ENCODE results near the gene RPP25. TPM values are rescaled to one million over a fixed set of nuclear protein-coding genes. Genes with fewer than 3 reads are reported as not detected.
"Not testable (repeated sequence)": the region's sequence is repeated elsewhere in the genome, so short reads cannot be mapped to it uniquely, and the experiment has no call there.

The RPP25 gene
- polyA plus RNA-seq, 10 donors: 0.69 to 1.9 (median 1.4) TPM

DNA sequence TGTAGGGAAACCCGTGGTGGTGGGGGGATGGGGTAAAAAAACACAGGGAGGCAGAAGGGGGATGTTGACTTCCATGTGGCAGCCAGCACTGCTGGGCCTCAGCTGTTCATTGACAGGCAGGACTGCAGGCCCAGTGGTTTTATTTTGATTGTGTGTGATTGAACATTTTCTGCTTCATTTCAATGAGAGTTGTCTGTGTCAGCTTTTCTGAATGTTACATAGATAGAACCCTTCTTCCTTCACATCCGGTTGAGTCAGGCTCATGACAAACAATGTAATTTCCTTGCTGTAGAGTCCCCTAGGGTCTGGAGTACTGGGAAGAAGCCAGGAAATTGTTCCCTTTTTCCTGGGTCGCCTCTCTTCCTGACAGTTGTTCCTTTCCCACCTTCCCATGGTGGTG lies 8.2 kb upstream of the RPP25 start:
- peak in 2 of 3 donors; percentile 22 to 29 for DNase-seq

DNA sequence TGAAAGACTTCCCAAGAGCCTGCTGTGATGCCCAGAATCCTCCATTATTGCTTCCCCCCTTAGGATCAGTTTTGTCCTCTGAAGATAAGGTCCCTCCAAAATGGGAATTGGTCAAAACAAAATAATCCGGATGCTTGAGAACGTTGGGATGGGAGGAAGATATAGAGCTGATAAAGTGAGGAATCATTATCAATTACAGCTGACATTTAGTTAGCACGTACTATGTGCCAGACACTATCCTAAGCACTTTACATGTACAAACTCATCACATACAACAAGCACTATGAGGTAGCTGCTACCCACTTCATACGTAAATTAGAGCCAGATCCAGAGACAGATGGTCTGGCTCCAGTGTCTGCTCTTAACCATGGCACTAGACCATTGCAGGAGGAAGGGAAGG lies 6.6 kb upstream of the RPP25 start:
- no peak for DNase-seq

DNA sequence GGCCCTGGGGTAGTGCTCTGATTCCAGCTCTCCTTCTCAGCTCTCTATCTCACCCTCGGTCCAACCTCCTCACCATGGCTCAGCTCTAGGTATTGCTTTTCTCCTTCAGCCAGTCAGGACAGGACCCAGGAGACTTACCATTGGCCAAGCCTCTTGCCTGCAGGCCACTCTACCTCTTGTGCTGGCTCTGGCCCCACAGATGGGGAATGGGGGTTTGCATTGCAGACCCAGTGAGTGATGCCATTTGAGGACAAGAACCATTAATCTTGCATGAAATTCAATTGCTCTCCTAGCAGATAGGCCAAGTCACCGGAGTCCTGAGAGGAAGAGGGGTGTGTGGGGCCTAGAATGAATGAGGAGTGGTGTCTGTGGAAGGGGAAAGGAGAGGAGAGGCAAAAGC lies 6.1 kb upstream of the RPP25 start:
- DNase-seq: no peak

DNA sequence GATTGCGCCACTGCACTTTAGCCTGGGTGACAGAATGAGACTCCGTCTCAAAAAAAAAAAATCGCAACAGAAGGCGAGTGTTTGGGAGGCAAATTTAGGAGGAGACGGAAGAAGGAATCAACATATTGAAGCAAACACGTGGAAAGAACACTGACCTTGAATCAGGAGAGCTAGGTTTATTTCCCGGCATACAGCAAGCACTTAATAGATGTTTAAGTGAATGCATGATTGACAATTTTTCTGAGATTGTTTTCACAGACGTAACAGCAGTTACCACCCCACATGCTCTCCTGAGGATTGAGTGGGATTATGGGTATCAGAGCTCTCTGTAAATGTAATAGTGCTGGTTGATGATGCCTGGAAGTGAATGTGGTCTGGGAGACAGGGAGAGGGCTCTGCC lies 5.6 kb upstream of the RPP25 start:
- DNase-seq: no peak

DNA sequence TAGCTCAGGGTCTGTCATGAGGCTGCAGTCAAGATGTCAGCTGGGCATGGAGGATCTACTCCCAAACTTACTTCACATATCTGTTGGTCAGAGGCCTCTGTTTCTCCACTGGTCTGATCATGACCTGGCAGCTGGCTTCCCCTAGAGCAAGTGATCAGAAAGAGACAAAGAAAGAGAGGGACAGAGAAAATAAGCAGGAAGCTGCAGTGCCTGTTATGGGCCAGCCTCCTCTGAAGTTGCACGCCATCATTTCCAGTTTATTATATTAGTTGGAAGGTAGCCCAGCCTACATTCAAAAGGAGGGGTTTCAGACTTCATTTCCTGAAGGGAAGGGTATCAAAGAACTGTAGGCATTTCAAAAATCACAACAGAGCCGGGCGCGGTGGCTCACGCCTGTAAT lies 5.0 kb upstream of the RPP25 start:
- DNase-seq: no peak

DNA sequence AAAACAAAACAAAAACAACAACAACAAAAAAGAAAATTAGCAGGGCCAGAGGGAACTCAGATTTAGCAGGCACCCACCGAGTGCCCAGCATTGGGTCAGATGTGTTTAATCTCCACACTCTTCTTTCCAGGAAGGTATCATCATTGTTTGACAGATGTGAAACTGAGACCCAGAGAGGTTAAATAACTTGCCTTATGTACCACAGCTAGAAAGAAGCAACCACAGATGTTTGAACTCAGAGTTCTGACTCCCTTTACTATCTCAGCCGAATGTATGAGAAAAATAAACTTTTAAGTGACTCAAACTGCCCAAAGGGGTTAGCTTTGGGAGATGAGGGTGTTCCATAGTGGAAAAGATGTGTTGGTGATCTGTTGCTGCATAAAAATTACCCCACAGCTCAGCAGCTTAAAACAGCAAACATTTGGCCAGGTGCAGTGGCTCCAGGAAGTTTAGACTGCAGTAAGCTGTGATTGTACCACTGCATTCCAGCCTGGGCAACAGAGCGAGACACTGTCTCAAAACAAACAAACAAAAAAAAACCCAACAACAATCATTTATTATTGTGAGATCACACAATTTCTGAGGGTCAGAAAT lies 4.5 kb upstream of the RPP25 start:
- DNase-seq: no peak

DNA sequence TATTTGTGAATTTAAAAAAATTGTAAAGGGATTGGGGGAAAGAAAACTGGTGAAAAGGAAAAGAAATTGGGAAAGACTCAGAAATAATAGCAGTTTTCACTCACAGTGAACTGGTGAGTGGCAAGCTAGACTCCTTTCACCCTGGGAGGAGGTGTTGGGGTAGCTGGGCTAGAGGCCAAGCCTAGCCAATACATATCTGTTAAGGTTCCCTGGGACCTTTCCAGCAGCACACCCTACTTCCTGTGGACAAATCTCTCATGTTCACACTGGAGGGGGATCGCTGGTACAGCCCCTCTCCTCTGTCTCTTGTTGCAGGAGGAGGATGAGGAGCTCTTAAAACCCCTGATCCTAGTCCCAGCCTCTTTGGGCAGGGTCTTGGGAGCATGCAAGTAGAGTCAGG lies 3.7 kb upstream of the RPP25 start:
- DNase-seq: no peak

DNA sequence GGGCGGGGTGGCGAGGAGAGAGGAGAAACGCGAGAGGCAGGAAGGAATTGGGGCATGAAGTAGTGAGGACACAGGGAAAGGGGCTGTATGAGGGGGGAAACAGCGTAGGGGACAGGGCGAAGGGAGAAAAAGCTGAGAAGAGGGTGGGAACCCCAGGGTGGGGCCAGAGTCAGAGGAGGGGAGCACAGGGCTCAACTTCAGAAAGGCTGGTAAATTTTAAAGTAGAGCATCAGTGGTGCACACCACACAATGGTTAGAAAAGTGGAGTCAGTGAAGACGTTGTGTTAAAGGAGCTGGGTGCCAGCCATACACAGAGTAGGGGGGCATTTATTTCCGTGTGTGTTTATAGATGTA lies 3.0 kb upstream of the RPP25 start:
- no peak for DNase-seq

DNA sequence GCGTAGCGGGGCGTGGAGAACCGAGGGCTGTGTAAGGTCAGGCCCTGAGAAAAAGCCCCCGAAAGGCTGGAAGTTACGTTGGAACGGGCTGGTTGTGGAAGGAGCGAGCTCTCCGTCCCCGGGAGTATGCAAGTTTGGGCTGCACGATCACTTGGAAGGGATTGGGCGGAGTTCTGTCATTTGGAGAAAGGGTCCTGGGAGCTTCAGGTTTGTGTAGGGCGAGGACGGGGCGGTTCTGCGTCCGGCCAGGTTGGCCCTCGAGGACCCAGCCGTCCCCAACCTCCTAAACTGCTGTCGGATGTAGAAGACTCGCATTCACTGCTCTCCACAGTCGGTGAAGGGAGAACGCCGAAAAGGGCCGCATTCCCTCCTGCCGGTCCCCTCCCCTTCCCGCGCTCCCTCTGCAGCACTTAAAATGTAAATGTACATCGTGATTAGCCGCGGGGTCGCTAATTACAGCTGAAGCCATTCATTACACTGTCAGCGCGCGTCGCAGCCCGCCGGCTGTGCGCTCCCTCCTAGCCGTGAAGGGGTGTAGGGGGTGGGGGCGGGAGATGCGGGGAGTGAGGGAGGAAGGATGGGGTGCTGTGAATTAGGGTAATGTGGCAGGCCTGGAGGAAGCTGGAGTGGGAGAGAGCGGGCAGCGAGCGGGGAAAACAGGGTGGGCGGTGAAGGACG lies 2.5 kb upstream of the RPP25 start:
- DNase-seq: peak in 1 of 3 donors; percentile 20

DNA sequence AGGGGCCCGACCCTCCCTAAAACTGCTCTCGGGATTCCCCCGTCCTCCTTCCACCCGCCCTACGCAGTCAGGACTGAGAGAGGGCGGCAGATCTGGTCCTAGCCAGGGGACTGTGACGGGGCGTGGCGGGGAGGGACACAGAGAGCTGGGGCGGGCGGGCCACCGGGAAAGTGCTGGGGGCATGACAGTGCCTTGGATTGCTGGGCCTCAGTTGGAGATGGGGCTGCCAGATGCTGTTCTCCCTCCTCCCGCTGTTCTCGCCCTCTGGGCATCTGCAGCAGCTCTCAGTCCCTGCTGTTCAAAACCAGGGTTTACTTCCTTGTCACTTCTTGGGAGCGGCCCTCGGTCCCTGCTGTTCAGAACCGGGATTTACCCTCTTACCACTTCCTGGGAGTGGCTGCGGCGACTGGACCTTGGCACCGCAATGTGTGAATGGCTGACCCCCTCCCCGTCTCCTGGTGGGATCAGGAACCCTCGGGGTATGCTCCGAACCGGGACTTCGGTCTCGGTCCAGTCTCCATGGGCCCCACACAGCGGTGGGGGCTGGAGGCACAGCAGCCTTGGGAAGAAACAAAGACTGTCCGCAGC lies 1.8 kb upstream of the RPP25 start:
- DNase-seq: peak in 1 of 3 donors; percentile 27

DNA sequence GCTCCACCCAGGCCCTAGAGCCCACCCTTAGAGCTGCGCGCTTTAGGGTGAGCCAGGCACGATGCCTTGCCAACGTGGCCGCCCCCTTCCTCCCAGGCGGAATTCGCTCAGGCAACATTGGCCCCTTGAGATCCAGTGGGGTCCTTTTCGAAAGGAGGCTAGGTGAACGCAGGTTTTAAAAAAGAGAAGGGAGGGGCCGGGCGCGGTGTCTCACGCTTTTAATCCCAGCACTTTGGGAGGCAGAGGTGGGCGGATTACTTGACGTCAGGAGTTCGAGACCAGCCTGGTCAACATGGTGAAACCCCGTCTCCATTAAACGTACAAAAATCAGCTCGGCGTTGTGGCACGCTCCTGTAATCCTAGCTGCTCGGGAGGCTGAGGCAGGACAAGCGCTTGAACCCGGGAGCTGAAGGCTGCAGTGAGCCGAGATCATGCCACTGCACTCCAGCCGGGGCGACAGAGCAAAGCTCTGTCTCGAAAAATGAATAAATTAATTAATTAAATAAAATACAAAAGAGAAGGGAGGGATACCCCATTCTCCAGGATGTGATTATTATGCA lies 984 bp upstream of the RPP25 start:
- no peak for DNase-seq

DNA sequence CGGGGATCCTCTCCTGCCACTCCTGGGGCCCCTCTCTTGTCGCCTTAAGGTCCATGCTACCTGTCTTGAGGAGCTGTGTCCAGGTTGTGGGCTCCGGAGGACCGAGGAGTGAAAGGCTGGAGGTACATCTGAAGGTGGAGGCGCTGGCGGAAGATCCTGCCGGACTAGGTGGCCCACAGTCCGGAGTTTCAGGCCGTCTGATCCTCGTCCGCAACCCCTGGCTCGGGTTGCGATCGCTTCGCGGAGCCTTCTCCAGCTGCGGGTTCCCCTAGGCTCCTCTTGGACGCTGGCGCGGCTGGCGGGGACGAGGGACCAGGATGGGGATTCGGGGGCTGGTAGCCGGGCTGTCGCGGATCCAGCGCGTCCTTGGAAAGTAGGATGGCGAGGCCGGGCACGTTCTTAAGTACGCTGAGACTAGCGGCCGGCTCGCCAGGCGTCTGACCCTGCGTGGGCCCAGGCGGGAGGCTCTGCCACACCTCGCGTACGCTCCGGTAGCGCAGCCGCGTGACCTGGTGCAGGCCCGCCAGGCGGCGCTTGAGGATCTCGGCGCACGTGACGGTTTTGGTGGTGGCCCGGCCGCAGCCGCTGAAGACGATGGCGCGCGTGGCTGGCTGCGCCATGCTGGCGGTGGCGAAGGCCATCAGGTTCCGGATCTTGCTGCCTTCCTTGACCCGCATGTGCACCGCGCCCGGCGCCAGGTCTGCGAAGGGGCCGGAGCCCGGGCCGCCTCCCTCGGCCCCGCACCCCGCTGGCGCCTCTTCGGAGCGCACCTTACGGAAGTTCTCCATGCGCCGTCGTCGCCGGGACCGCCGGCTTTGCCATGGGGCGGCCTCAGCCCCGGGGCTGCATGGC lies 550 bp downstream of the RPP25 start:
- peak; percentile 43 to 88 (median 60) for DNase-seq

DNA sequence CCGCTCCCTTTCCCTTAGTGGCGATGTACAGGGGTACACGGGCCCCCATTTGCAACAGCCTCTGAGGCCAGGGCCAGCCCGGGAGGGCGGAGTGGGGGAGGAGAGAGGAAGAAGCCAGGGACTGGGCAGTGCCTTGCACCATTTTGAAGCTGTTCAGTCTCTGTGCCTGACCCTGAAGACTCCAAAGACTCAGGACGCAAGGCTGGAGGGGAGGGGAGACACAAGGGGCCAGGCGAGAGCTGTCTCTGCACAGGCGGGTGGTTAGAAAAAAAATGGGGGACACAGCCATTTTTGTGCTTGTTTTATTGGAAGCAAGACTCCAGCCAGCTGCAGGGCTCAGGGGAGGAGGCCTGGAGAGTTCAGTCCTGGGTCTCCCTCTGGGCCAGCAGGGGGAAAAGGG lies 1.6 kb downstream of the RPP25 start:
- DNase-seq: no peak

DNA sequence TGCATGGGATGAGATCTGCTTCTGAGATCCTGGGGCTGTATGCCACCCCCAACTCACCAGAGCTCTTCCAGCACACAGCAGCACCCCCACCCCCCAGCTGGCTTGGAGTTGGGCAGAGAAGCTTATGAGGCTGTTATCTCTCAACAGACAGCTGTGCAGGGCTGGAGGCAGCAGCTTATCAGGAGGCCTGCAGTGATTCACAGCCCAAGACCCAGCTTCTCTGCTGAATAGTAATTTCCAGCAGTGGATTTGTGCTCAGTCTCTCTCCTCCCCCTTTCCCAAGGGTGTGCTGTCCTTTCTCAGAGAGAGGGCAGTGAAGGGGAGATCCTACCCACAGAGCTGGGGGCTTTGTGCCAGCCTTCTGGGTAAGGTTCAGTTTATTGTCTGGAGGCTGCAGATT lies 2.1 kb downstream of the RPP25 start:
- DNase-seq: peak in 1 of 3 donors; percentile 25

DNA sequence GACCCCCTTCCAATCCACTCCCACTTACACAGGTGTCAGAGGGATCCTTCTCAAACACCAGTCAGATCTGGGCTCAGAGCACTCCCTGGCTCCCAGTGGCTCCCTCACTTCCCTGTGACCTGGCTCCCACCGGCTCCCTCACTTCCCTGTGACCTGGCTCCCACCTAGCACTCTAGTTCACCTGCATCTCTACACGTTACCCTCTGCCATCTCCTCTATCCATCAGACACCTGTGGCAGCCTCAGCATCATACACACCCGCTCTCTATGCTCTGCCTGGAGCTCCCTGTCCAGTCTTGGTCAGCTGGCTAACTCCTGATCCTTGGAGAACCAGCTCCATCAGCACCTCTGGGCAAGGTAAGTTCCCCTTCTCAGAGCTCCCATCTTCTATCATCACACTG lies 5.6 kb downstream of the RPP25 start:
- DNase-seq: no peak

DNA sequence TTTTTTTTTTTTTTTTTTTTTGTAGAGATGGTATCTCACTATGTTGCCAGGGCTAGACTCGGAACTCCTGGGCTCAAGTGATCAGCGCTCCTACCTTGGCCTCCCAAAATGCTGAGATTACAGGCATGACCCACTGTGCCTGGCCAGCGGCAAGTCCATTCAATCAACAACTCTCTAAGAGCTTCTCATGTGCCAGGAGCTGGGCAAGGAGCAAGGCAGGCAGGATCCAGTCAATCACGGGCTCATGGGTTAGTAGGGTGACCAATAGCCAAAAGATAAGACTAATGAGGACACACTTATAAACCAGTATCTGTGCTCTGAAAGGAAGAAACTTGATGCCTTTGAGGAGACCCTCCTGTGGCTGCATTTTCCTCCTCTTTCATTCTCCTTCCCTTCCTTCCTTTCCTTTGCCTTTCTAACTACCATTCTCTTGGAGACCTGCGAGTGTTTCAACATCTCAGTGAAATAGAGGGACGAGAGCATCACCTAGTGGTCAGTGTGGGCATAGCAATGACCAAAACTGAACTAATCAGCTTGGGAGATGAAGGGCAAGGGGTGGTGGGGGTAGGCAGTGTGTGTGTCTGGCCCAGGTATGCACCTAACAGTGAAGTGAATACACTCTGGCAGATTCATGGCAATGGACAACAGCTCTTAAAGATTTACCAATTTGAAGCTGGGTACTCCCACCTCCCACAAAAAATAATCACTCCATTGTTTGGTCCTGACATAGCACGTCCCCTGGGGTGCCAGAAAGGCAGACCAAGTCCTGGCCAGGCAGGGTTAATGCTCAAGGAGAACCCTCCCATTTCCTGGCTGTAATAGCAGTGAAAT lies 6.3 kb downstream of the RPP25 start:
- peak; percentile 74 to 85 (median 83) for DNase-seq

DNA sequence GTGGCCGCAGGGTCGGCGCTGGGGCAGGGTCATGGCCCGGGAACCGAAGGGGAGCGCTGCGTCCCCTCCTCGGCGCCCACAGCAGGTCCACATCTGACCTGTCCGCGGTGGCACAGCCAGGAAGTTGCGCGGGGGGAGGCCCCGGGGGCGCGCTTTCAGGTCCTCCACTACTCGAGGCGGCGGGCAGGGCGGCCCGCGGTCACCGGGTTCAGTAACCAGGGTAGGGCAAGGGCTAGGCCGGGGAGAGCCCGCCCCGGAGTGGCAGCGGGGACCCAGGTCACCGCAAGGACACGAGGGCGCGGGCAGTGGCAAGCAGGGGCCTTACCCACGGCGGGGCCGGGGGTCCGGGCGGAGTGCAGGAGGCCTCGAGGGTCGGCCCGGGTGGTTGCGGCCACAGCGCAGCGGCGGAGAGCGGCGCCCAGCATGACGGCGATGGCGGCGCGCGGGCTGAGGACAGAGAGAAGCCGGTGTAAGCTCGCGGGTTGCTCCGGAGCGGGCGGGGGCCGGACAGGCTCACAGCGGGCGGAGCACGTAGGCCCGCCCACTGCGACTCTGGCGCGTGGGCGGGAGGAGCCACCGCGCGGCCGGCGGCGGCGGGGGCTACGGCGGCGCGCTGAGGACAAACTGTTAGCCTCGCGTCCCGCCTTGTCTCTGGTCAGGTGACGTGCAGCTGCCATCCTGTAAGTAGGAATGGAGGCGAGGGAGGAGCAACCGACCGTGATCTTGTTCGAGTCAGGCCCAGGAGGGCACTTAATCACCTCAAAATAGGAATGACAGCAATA lies 18.8 kb downstream of the RPP25 start, which contains the start of gene COX5A:
COX5A (minus strand) TSS at position 484 of the 782 bp plus-strand sequence; CDS start at position 425, 59 bp downstream.
- DNase-seq: peak; percentile 95 to 99 (median 98)

DNA sequence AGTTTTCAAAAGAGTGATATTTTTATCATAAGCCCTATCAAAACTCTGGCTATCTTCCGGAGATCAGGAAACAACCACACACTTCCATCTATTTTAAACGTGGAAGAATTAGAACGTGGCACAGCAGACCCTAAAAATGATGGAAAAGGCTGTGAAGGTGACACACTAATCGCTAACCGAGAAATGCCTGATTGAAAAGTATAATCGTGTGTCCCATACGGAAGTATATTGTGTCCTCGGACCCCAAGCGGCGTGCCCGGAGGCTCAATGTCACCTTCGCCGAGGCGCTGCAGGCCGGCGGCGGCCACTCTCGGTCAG lies 19.3 kb downstream of the RPP25 start:
- DNase-seq: no peak

DNA sequence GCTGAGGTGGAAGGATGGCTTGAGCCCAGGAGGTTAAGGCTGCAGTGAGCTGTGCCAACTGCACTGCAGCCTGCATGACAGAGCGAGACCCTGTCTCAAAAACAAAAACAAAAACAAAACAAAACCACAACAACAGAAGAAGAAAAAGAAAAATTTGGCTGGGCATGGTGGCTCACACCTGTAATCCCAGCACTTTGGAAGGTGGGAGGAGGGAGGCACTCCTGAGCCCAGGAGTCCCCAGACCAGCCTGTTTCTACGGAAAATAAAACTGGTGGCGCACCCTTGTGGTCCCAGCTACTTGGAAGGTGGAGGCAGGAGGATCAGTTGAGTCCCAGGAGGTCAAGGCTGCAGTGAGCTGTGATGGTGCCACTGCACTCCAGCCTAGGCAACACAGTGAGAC lies 21.4 kb downstream of the RPP25 start:
- DNase-seq: not testable (repeated sequence)

DNA sequence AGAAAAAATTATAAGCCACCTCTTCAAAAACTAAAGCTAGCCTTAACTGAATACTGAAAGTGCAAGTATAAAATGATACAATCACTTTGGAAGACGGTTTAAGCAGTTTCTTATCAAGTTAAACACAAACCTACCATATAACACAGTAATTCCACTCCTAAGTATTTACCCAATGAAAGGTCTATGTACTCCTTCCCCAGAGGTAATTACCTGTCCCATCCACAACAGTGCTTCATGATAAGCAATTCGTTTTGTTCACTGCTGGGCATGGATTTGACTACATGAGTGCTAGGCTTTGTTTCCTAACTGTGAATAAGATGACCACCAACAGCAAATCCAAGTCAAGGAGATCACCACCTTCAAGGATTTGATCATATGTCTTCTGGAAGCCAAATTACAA lies 23.0 kb downstream of the RPP25 start:
- no peak for DNase-seq

DNA sequence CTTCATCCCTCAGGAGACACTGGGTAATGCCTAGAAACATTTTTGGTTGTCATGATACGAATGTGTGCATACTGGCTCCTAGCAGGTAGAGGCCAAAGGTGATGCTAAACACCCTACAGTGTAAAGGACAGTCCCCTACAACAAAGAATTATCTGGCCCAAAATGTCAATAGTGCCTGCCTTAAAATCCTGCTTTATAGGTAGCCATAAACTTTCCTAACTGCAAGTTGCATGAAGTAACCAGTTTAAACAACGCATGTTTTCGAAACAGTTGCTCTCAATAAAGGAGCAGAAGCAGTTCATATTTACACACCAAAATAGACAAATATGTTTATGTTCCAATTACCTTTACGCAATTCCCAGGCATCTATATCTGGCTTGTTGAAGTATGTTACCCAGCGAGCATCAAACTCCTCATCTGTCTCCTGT lies 27.8 kb downstream of the RPP25 start:
- DNase-seq: no peak

Data from muscle of back (tissue), 11 donors.